ENCODE measurements around the gene SPTBN1. TPM values are rescaled to one million over a fixed set of nuclear protein-coding genes. Genes with fewer than 3 reads are reported as not detected.

Gene SPTBN1
- total RNA-seq, 1 donor from 2014 or later, result 83.2 TPM

- no peak for TF ChIP-seq CTCF (IDR thresholded peaks at IDR 0.05)
- Mint-ChIP-seq H3K4me3 (no peak overlapping the region), H3K4me1 (peaks cover 25% of the 10 kb centered on the region), H3K27ac (peak overlapping the region; percentile 70), H3K9me3 (no peaks in the 10 kb centered on the region), H3K36me3 (ENCODE audit: low read depth) (peaks cover 93% of the 10 kb centered on the region), H3K27me3 (no peaks in the 10 kb centered on the region)
- CTCF ChIA-PET, result no interaction called here
- intact Hi-C loops (cut with micrococcal nuclease), result no loop called here
- no peak for DNase-seq
- POLR2A ChIA-PET, result interaction anchor here (2.2 kb wide), 1 partner anchor 70 kb away, joined by 9 read pairs; no protein-coding TSS in a partner anchor
- no peak for ATAC-seq (ENCODE audit: low read depth)
Measured at GRCh38 chr2:54628957-54629356, 172.8 kb downstream of the SPTBN1 start.

- Mint-ChIP-seq H3K27ac (no peak overlapping the region), H3K9me3 (no peaks in the 10 kb centered on the region), H3K4me1 (peaks cover 29% of the 10 kb centered on the region), H3K4me3 (no peak overlapping the region), H3K27me3 (no peaks in the 10 kb centered on the region), H3K36me3 (ENCODE audit: low read depth) (peaks cover 94% of the 10 kb centered on the region)
- ChIA-PET CTCF (no interaction called here), POLR2A (interaction anchor here (2.2 kb wide), 1 partner anchor 70 kb away, joined by 9 read pairs; no protein-coding TSS in a partner anchor)
- TF ChIP-seq CTCF (IDR thresholded peaks at IDR 0.05), result no peak
- intact Hi-C loops (cut with micrococcal nuclease), result no loop called here
- ATAC-seq (ENCODE audit: low read depth) (no peak), DNase-seq (no peak)
Measured at GRCh38 chr2:54629390-54629789, 173.3 kb downstream of the SPTBN1 start.

GRCh38 chr2:54629914-54630857 is 174.1 kb downstream of the SPTBN1 start:
- H3K9me3 Mint-ChIP-seq, result no peaks in the 10 kb centered on the region
- H3K4me3 Mint-ChIP-seq, result no peak overlapping the region
- peaks cover 87% of the 10 kb centered on the region for H3K36me3 Mint-ChIP-seq (ENCODE audit: low read depth)
- ATAC-seq (ENCODE audit: low read depth) (peak; percentile 22), DNase-seq (no peak)
- intact Hi-C loops (cut with micrococcal nuclease), result no loop called here
- H3K27me3 Mint-ChIP-seq, result no peaks in the 10 kb centered on the region
- ChIA-PET CTCF (no interaction called here), POLR2A (interaction anchor here (2.2 kb wide), 1 partner anchor 71 kb away, joined by 9 read pairs; no protein-coding TSS in a partner anchor)
- TF ChIP-seq CTCF (IDR thresholded peaks at IDR 0.05), result no peak
- peaks cover 37% of the 10 kb centered on the region for H3K4me1 Mint-ChIP-seq
- peak overlapping the region; percentile 53 for H3K27ac Mint-ChIP-seq

- DNase-seq (no peak), ATAC-seq (ENCODE audit: low read depth) (no peak)
- peaks cover 44% of the 10 kb centered on the region for H3K4me1 Mint-ChIP-seq
- H3K4me3 Mint-ChIP-seq, result no peak overlapping the region
- H3K36me3 Mint-ChIP-seq (ENCODE audit: low read depth), result peaks cover 81% of the 10 kb centered on the region
- H3K27ac Mint-ChIP-seq, result no peak overlapping the region
- intact Hi-C loops (cut with micrococcal nuclease), result no loop called here
- TF ChIP-seq CTCF (IDR thresholded peaks at IDR 0.05), result no peak
- no peaks in the 10 kb centered on the region for H3K9me3 Mint-ChIP-seq
- no peaks in the 10 kb centered on the region for H3K27me3 Mint-ChIP-seq
- CTCF ChIA-PET, result interaction anchor here (3.5 kb wide), 1 partner anchor 108 kb away, joined by 13 read pairs; no protein-coding TSS in a partner anchor
- POLR2A ChIA-PET, result interaction anchor here (0.8 to 1.7 kb wide), 2 partner anchors 71 to 72 kb away, joined by 3 to 4 read pairs; no protein-coding TSS in a partner anchor
Measured at GRCh38 chr2:54630858-54631497, 174.9 kb downstream of the SPTBN1 start.

- no peak for TF ChIP-seq CTCF (IDR thresholded peaks at IDR 0.05)
- ATAC-seq (ENCODE audit: low read depth) (no peak), DNase-seq (no peak)
- Mint-ChIP-seq H3K27me3 (no peaks in the 10 kb centered on the region), H3K4me3 (no peak overlapping the region), H3K9me3 (no peaks in the 10 kb centered on the region), H3K27ac (peak overlapping the region; percentile 53), H3K4me1 (peaks cover 45% of the 10 kb centered on the region), H3K36me3 (ENCODE audit: low read depth) (peaks cover 77% of the 10 kb centered on the region)
- ChIA-PET CTCF (interaction anchor here (3.5 kb wide), 1 partner anchor 109 kb away, joined by 13 read pairs; no protein-coding TSS in a partner anchor), POLR2A (interaction anchor here (0.8 to 1.7 kb wide), 2 partner anchors 72 to 73 kb away, joined by 3 to 4 read pairs; no protein-coding TSS in a partner anchor)
- intact Hi-C loops (cut with micrococcal nuclease), result no loop called here
Measured at GRCh38 chr2:54631755-54632154, 175.6 kb downstream of the SPTBN1 start.
